GM12878 (cell line): ENCODE data around the gene DMRT1. TPM values are rescaled to one million over a fixed set of nuclear protein-coding genes. Genes with fewer than 3 reads are reported as not detected.

ENCODE experiments used
- ATAC-seq: fragments of 200-7000 bp; cut with Tn5 transposase; 3 replicates; pipeline ENCODE4 v1.9.1; 2020; ENCODE audit warnings: mild to moderate bottlenecking, moderate library complexity
- BruUV-seq: library from RNA; stranded (reverse); fragments of 400-500 nt; replicated peaks from 2 replicates; lab custom pipeline; 2021; lab: Mats Ljungman, UMichigan
- CTCF ChIA-PET: fragments of 300-600 bp; sonication (Branson Sonifier 250); formaldehyde crosslinking; extraction: SDS; loops from one replicate; lab custom pipeline; 2021; ENCODE audit warnings: inconsistent platforms; lab: Yijun Ruan, JAX
- POLR2A ChIA-PET: fragments of 350-600 bp; formaldehyde crosslinking; extraction: SDS; loops from one replicate; lab custom pipeline; 2021; ENCODE audit warnings: inconsistent platforms; lab: Charles Lee
- RAD21 ChIA-PET: fragments of 300-600 bp; sonication (Branson Sonifier 250); formaldehyde crosslinking; loops from one replicate; lab custom pipeline; 2023; ENCODE audit warnings: antibody characterized with exemption; ENCODE audit not compliant: unreplicated experiment; lab: Charles Lee
- SMC1A ChIA-PET: fragments of 300-600 bp; sonication (Branson Sonifier 250); formaldehyde crosslinking; loops from one replicate; lab custom pipeline; 2023; ENCODE audit not compliant: unreplicated experiment, uncharacterized antibody; lab: Charles Lee
- DNase-seq: peaks from one replicate; pipeline ENCODE4 v3.0.0-alpha.2; 2011; ENCODE audit warnings: low read depth, low spot score
- FAIRE-seq: peaks from 3 replicates; lab custom pipeline; 2011; peaks lifted over from hg19 to GRCh38; lab: Jason Lieb, UNC
- H2AFZ ChIP-seq: 2 replicates; pipeline ENCODE4 v1.6.0; 2011; ENCODE audit warnings: low read depth, low read length, control low read depth; ENCODE audit not compliant: control insufficient read depth
- H3K27ac ChIP-seq: 2 replicates; pipeline ENCODE4 v1.5.1; 2011; ENCODE audit warnings: control low read depth; ENCODE audit not compliant: control insufficient read depth, insufficient read depth
- H3K27me3 ChIP-seq, 2 experiments: replicated peaks in 1 of 2; 2 replicates each; pipeline versions ENCODE4 v1.6.0 to v1.6.1; 2011; ENCODE audit warnings: low read length in 1 of 2; ENCODE audit not compliant: control insufficient read depth in 2 of 2, insufficient read depth in 2 of 2
- H3K36me3 ChIP-seq, 2 experiments: 2 replicates each; pipeline ENCODE4 v1.5.1; 2011; ENCODE audit warnings: low read length in 1 of 2; ENCODE audit not compliant: control insufficient read depth in 2 of 2, insufficient read depth in 2 of 2
- H3K4me1 ChIP-seq: 2 replicates; pipeline ENCODE4 v1.6.1; 2011; ENCODE audit warnings: mild to moderate bottlenecking, low read length, moderate library complexity, mixed read lengths; ENCODE audit not compliant: control insufficient read depth, insufficient read depth
- H3K4me2 ChIP-seq: 2 replicates; pipeline ENCODE4 v1.6.0; 2011; ENCODE audit warnings: control low read depth; ENCODE audit not compliant: control insufficient read depth, insufficient read depth
- H3K4me3 ChIP-seq: fragments of 200-600 bp; sonication (generic); 2 replicates; pipeline ENCODE4 v1.5.1; 2016
- H3K79me2 ChIP-seq: 2 replicates; pipeline ENCODE4 v1.6.0; 2011; ENCODE audit warnings: low read length; ENCODE audit not compliant: control insufficient read depth, insufficient read depth
- H3K9ac ChIP-seq: 2 replicates; pipeline ENCODE4 v1.8.0; 2011; ENCODE audit warnings: low read length, control low read depth, mixed read lengths; ENCODE audit not compliant: control insufficient read depth, insufficient read depth
- H3K9me3 ChIP-seq: replicated peaks from 3 replicates; pipeline ENCODE4 v1.5.1; 2011; ENCODE audit warnings: mild to moderate bottlenecking, low read length; ENCODE audit not compliant: control insufficient read depth, insufficient read depth
- H4K20me1 ChIP-seq: 2 replicates; pipeline ENCODE4 v1.6.0; 2011; ENCODE audit not compliant: control insufficient read depth, insufficient read depth
- ATF7 ChIP-seq: fragments of 450-650 bp; IDR thresholded peaks from 2 replicates; pipeline ENCODE4 v1.6.1; 2016; ENCODE audit warnings: low read depth, mild to moderate bottlenecking
- BHLHE40 ChIP-seq, 2 experiments: fragments of 450-650 bp in 1 of 2; IDR thresholded peaks; 2 replicates each; pipeline ENCODE4 v1.6.1; 2011 to 2017; ENCODE audit warnings: low read depth in 2 of 2, borderline replicate concordance in 1 of 2, improper control_type of control experiment in 1 of 2, low read length in 1 of 2, mild to moderate bottlenecking in 1 of 2
- BRCA1 ChIP-seq: IDR thresholded peaks from 2 replicates; pipeline ENCODE4 v1.6.1; 2011; ENCODE audit warnings: low read depth, low read length, improper control_type of control experiment
- CBFB ChIP-seq: IDR thresholded peaks from 2 replicates; pipeline ENCODE4 v1.6.1; 2016; ENCODE audit warnings: antibody characterized with exemption, low read depth
- CREM ChIP-seq: IDR thresholded peaks from 2 replicates; pipeline ENCODE4 v1.6.1; 2014; ENCODE audit warnings: antibody characterized with exemption, low read depth
- EED ChIP-seq: sonication (generic); IDR thresholded peaks from 2 replicates; pipeline ENCODE4 v1.6.1; 2016; ENCODE audit warnings: antibody characterized with exemption, low read depth
- JUND ChIP-seq: IDR thresholded peaks from 2 replicates; pipeline ENCODE4 v1.6.1; 2012; ENCODE audit warnings: low read depth, mild to moderate bottlenecking, low read length, improper control_type of control experiment, moderate library complexity
- KDM1A ChIP-seq: fragments of 200-600 bp; sonication (generic); IDR thresholded peaks from 2 replicates; pipeline ENCODE4 v1.6.1; 2016; ENCODE audit warnings: borderline replicate concordance
- KLF5 ChIP-seq: fragments of 450-650 bp; IDR thresholded peaks from 2 replicates; pipeline ENCODE4 v1.6.1; 2014; ENCODE audit warnings: mild to moderate bottlenecking; ENCODE audit not compliant: partially characterized antibody
- LARP7 ChIP-seq: fragments of 450-650 bp; IDR thresholded peaks from 2 replicates; pipeline ENCODE4 v1.6.1; 2017; ENCODE audit warnings: mild to moderate bottlenecking
- MEF2B ChIP-seq: fragments of 450-650 bp; IDR thresholded peaks from 2 replicates; pipeline ENCODE4 v1.6.1; 2018; ENCODE audit warnings: mild to moderate bottlenecking, moderate library complexity; ENCODE audit not compliant: partially characterized antibody, poor library complexity, severe bottlenecking
- NKRF ChIP-seq: fragments of 450-650 bp; conservative IDR thresholded peaks from 2 replicates; pipeline ENCODE4 v1.6.1; 2017; ENCODE audit warnings: mild to moderate bottlenecking, moderate library complexity
- POLR2A ChIP-seq: IDR thresholded peaks from 2 replicates; pipeline ENCODE4 v1.6.1; 2011; ENCODE audit warnings: low read depth, mild to moderate bottlenecking, low read length
- PRDM15 ChIP-seq: fragments of 450-650 bp; formaldehyde crosslinking; IDR thresholded peaks from 2 replicates; pipeline ENCODE4 v1.4.0; 2020; ENCODE audit warnings: mild to moderate bottlenecking, moderate library complexity
- SIX5 ChIP-seq: IDR thresholded peaks from 2 replicates; pipeline ENCODE4 v1.6.1; 2011; ENCODE audit warnings: mild to moderate bottlenecking, low read depth, low read length, moderate library complexity; ENCODE audit not compliant: severe bottlenecking
- STAT1 ChIP-seq: fragments of 450-650 bp; conservative IDR thresholded peaks from 2 replicates; pipeline ENCODE4 v1.6.1; 2014; ENCODE audit warnings: antibody characterized with exemption, mild to moderate bottlenecking
- TAF1 ChIP-seq: IDR thresholded peaks from 2 replicates; pipeline ENCODE4 v1.6.1; 2011; ENCODE audit warnings: mild to moderate bottlenecking, low read depth, low read length, borderline replicate concordance
- ZBED1 ChIP-seq: IDR thresholded peaks from 2 replicates; pipeline ENCODE4 v1.6.1; 2016; ENCODE audit warnings: borderline replicate concordance
- ZNF207 ChIP-seq: fragments of 450-650 bp; IDR thresholded peaks from 2 replicates; pipeline ENCODE4 v1.6.1; 2014; ENCODE audit warnings: antibody characterized with exemption, mild to moderate bottlenecking, borderline replicate concordance
- ZSCAN29 ChIP-seq: fragments of 450-650 bp; IDR thresholded peaks from 2 replicates; pipeline ENCODE4 v1.6.1; 2017; ENCODE audit warnings: mild to moderate bottlenecking, moderate library complexity
- WGBS: methylation state at CpG from one replicate; pipeline ENCODE4 v1.1.6; 2016; ENCODE audit warnings: low lambda C conversion rate; ENCODE audit not compliant: insufficient replicate concordance, insufficient coverage; ENCODE audit errors: missing lambda C conversion rate; 5-methylcytosine and 5-hydroxymethylcytosine counted together
- in situ Hi-C: fragments of 300-500 bp; cut with MboI; formaldehyde crosslinking; loops from 9 replicates; pipeline ENCODE4 v1.14.3; 2018; ENCODE audit warnings: mixed read lengths
- intact Hi-C: fragments of 100-400 bp; cut with micrococcal nuclease; formaldehyde crosslinking; loops from one replicate; pipeline ENCODE4 v1.14.2; 2022; ENCODE audit not compliant: unreplicated experiment
- polyA plus RNA-seq, 11 experiments: library from polyadenylated mRNA; depleted of rRNA in 4 of 11; unstranded in 6 of 11; stranded (reverse) in 5 of 11; fragments of >200 nt; fragmentation: Nextera tagmentation in 4 of 11; fragmentation: Illumina TruSeq in 1 of 11; extraction: Ambion mirVana in 4 of 11; extraction: Trizol in 1 of 11; gene quantifications; 1 replicate in 1 of 11; 2 replicates in 10 of 11; pipeline versions ENCODE4 v1.2.1 to v1.2.3, GENCODE V29; 2011 to 2016; ENCODE audit warnings: inconsistent platforms in 2 of 11, missing spikeins in 2 of 11, low read depth in 1 of 11
- total RNA-seq, 4 experiments: library from RNA; depleted of rRNA in 3 of 4; stranded (reverse); fragments of >200 nt in 3 of 4; fragmentation: Illumina TruSeq in 1 of 4; extraction: Trizol in 1 of 4; gene quantifications; 2 replicates each; pipeline versions ENCODE4 v1.2.1 to v1.2.3, GENCODE V29; 2013 to 2021

The DMRT1 gene
- total and polyA plus RNA-seq, 10 of the 15 experiments (the other 5 are each of a cell fraction or from before 2014, with no cell fraction given) = 0.06 to 1.9 (median 0.24) TPM

- intact Hi-C loops = no loop called here
- H3K9ac ChIP-seq = no peak overlapping the region
- H3K4me3 ChIP-seq = no peak overlapping the region
- no peaks in the 10 kb centered on the region; the same call in 1 of the 2 replicates for H4K20me1 ChIP-seq
- CTCF ChIA-PET = interaction anchor here (0.6 to 1.5 kb wide), 3 partner anchors 34 to 143 kb away, joined by 3 to 4 read pairs (median 4); no protein-coding TSS in a partner anchor
- SMC1A ChIA-PET = interaction anchor here (1.2 kb wide), 1 partner anchor 72 kb away, joined by 3 read pairs; no protein-coding TSS in a partner anchor
- no peaks in the 10 kb centered on the region for H3K36me3 ChIP-seq
- no peak for DNase-seq
- no TSS peak for BruUV-seq
- TF ChIP-seq KDM1A = no peak
- no peak for TF ChIP-seq ZBED1
- no peak for TF ChIP-seq KLF5
- TF ChIP-seq BHLHE40 (IDR thresholded peaks at IDR 0.05; ENCODE audit: borderline replicate concordance in 1 of 2, low read depth in 2 of 2, low read length in 1 of 2) = no peak
- TF ChIP-seq TAF1 = no peak
- TF ChIP-seq STAT1 = no peak
- no peak for TF ChIP-seq NKRF
- TF ChIP-seq LARP7 = no peak
- TF ChIP-seq ZSCAN29 = no peak
- TF ChIP-seq SIX5 = no peak
- no peak for TF ChIP-seq EED
- no peak for TF ChIP-seq BRCA1
- no peak for TF ChIP-seq POLR2A
- no peak for TF ChIP-seq CREM
- TF ChIP-seq PRDM15 (CRISPR knock-in tag) = no peak
- TF ChIP-seq ATF7 = no peak
- no peak for TF ChIP-seq CBFB
- TF ChIP-seq ZNF207 = no peak
- TF ChIP-seq JUND = no peak
- no peak for TF ChIP-seq MEF2B
- POLR2A ChIA-PET = no interaction called here
- H3K9me3 ChIP-seq = peaks cover 4% of the 10 kb centered on the region; the same call in 2 of the 3 replicates
- WGBS = 26% methylated on average over 24 of the region's 24 CpGs
- ATAC-seq = no peak; the same call in 2 of the 3 replicates
- RAD21 ChIA-PET = no interaction called here
- H3K4me2 ChIP-seq = no peak overlapping the region
- H3K27me3 ChIP-seq = peaks cover 25 to 47% of the 10 kb centered on the region in 2 experiments
- no peaks in the 10 kb centered on the region for H3K79me2 ChIP-seq
- no peak overlapping the region for H3K27ac ChIP-seq
- no peaks in the 10 kb centered on the region for H3K4me1 ChIP-seq
- H2AFZ ChIP-seq = no peak overlapping the region
- in situ Hi-C loops = no loop called here
- FAIRE-seq = no peak
These were observed 133.7 kb downstream of the DMRT1 start for GRCh38 chr9:974996-975739.
